Kidney (tissue), 14 donors: ENCODE measurements around the gene OR51A4. TPM values are rescaled to one million over a fixed set of nuclear protein-coding genes. Genes with fewer than 3 reads are reported as not detected.
A peak's percentile ranks its signal among the peaks of the same experiment; 100 is the strongest.

Experiments used
- DNase-seq, 5 donors: peaks; one replicate each; pipeline ENCODE4 v3.0.0-alpha.2; 2013 to 2020
- FAIRE-seq: peaks from 2 replicates; lab custom pipeline; 2012; peaks lifted over from hg19 to GRCh38; lab: Jason Lieb, UNC
- H3K27ac ChIP-seq, 2 donors: one replicate each; pipeline ENCODE4 v1.7.0; 2013; ENCODE audit warnings: low read depth in 2 of 2, low read length in 2 of 2, inconsistent platforms in 1 of 2
- H3K27me3 ChIP-seq: one replicate; pipeline ENCODE4 v1.7.1; 2013; ENCODE audit warnings: low read length, inconsistent platforms; ENCODE audit not compliant: control insufficient read depth, insufficient read depth
- H3K36me3 ChIP-seq, 3 donors: one replicate each; pipeline versions ENCODE4 v1.7.0 to v1.7.1; 2013; ENCODE audit warnings: low read length in 3 of 3, control low read depth in 1 of 3, inconsistent platforms in 1 of 3; ENCODE audit not compliant: insufficient read depth in 3 of 3, control insufficient read depth in 2 of 3
- H3K4me1 ChIP-seq, 3 donors: one replicate each; pipeline versions ENCODE4 v1.7.0 to v1.7.1; 2013; ENCODE audit warnings: low read length in 3 of 3, inconsistent platforms in 1 of 3, low read depth in 1 of 3; ENCODE audit not compliant: control insufficient read depth in 2 of 3, insufficient read depth in 2 of 3
- H3K4me3 ChIP-seq, 3 donors: one replicate each; pipeline versions ENCODE4 v1.7.0 to v1.8.1; 2013; ENCODE audit warnings: low read length in 3 of 3, control low read depth in 1 of 3, inconsistent platforms in 1 of 3
- H3K9ac ChIP-seq, 3 donors: one replicate each; pipeline versions ENCODE4 v1.7.0 to v1.7.1; 2013; ENCODE audit warnings: low read length in 3 of 3, control low read depth in 1 of 3, inconsistent platforms in 1 of 3
- H3K9me3 ChIP-seq, 3 donors: one replicate each; pipeline versions ENCODE4 v1.7.0 to v1.7.1; 2013; ENCODE audit warnings: low read length in 3 of 3, control low read depth in 1 of 3, inconsistent platforms in 1 of 3; ENCODE audit not compliant: control insufficient read depth in 2 of 3, insufficient read depth in 1 of 3
- intact Hi-C: fragments of 100-400 bp; cut with DNase I; formaldehyde crosslinking; loops from one replicate; pipeline ENCODE4 v1.11.1; 2022
- polyA plus RNA-seq: library from polyadenylated mRNA; stranded (reverse); fragments of 350-450 nt; fragmentation: Illumina TruSeq; extraction: RNeasy Lipid Tissue Mini Kit (QIAGEN cat#74804); gene quantifications from one replicate; pipeline ENCODE4 v1.2.3, GENCODE V29; 2014; ENCODE audit warnings: low read depth, low replicate concordance; ENCODE audit not compliant: insufficient read depth
- total RNA-seq: library from RNA; stranded (reverse); fragmentation: NEBNext Ultra II Directional; extraction: Animal tissue kit (Norgen Biotek cat#: 25700); gene quantifications from one replicate; pipeline ENCODE4 v1.2.1, GENCODE V29; 2021
- TF ChIP-seq, protein P1 (sequence below): IDR thresholded peaks from 3 replicates; pipeline ENCODE4 v1.5.1; 2012; ENCODE audit warnings: mild to moderate bottlenecking, moderate library complexity, borderline replicate concordance; ENCODE audit not compliant: insufficient read depth; ENCODE audit errors: extremely low read depth
- donor health status: control.
- donor health status: control.
- donor health status: control.
- donor health status: control.
- donor health status: control.
- donor health status: DM: yes; HTN: yes; CAD: no.
- donor health status: Normal renal cell carcinoma (clear cell type).

Gene OR51A4
- total and polyA plus RNA-seq, 2 donors from 2014 or later, result not detected

DNA sequence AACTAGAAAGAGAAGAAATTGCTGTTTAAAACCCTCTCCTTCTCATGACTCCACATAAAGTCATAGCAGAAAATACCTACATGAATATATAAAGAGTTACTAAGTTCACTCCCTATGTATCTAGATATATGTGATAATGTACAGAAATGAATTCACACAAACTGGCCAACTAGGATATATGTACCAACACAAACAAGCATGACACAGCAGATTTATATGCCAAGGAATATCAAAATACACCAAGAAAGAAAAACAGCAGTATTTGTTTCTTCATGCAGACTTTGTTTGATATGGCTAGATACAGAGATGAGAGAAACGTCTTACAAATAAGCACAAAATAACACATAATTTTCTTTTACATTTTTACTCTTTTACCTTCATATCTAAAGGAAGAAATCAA, 25.1 kb downstream of the OR51A4 start:
- FAIRE-seq (no peak), DNase-seq (no peak)
- Histone ChIP-seq H3K9me3 (no peaks in the 10 kb centered on the region), H3K4me3 (no peak overlapping the region), H3K9ac (no peak overlapping the region), H3K27me3 (no peaks in the 10 kb centered on the region), H3K27ac (no peak overlapping the region), H3K4me1 (no peaks in the 10 kb centered on the region), H3K36me3 (no peaks in the 10 kb centered on the region)
- intact Hi-C loops, result no loop called here
- TF ChIP-seq, protein P1, sequence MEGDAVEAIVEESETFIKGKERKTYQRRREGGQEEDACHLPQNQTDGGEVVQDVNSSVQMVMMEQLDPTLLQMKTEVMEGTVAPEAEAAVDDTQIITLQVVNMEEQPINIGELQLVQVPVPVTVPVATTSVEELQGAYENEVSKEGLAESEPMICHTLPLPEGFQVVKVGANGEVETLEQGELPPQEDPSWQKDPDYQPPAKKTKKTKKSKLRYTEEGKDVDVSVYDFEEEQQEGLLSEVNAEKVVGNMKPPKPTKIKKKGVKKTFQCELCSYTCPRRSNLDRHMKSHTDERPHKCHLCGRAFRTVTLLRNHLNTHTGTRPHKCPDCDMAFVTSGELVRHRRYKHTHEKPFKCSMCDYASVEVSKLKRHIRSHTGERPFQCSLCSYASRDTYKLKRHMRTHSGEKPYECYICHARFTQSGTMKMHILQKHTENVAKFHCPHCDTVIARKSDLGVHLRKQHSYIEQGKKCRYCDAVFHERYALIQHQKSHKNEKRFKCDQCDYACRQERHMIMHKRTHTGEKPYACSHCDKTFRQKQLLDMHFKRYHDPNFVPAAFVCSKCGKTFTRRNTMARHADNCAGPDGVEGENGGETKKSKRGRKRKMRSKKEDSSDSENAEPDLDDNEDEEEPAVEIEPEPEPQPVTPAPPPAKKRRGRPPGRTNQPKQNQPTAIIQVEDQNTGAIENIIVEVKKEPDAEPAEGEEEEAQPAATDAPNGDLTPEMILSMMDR, result no peak

GRCh38 chr11:4921796-4922195, 25.6 kb downstream of the OR51A4 start:
- intact Hi-C loops, result no loop called here
- Histone ChIP-seq H3K27me3 (no peaks in the 10 kb centered on the region), H3K36me3 (no peaks in the 10 kb centered on the region), H3K27ac (no peak overlapping the region), H3K9me3 (no peaks in the 10 kb centered on the region), H3K4me3 (no peak overlapping the region), H3K9ac (no peak overlapping the region), H3K4me1 (no peaks in the 10 kb centered on the region)
- no peak for FAIRE-seq
- no peak for DNase-seq
- TF ChIP-seq, protein P1, result no peak

DNA sequence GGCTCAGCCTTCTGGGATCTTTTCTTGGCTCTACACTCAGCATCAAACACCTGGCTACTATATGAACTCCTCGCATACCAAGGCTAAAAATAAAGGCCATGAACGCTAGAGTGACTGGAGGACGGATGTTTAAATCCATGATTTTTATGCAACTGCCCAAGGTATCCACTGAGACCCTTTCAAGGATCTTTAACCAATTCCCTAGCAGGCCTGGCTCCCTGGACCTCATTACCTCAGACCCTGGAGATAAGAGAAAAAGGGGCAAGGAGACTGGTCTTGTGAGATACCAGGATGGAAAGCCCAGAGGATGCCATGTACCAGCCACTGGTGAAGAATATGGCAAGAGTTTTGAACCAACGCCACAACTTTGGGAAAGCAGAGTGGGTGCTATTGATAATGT, 28.2 kb downstream of the OR51A4 start, which contains the start of gene OR51G2:
TSS of gene OR51G2 (minus strand) at position 101 of the 400 bp plus-strand sequence. CDS start 3,687 bp downstream, outside the sequence.
- DNase-seq (no peak), FAIRE-seq (no peak)
- TF ChIP-seq, protein P1, result no peak
- H3K27ac ChIP-seq, result no peak within 1 kb of the TSS
- no peak within 1 kb of the TSS for H3K4me3 ChIP-seq
- intact Hi-C loops, result no loop called here
- H3K27me3 ChIP-seq, result no peaks in the 10 kb centered on the region
- H3K36me3 ChIP-seq, result no peaks in the 10 kb centered on the region
- no peak within 1 kb of the TSS for H3K9ac ChIP-seq
- H3K4me1 ChIP-seq, result no peaks in the 10 kb centered on the region
- no peaks in the 10 kb centered on the region for H3K9me3 ChIP-seq

DNA sequence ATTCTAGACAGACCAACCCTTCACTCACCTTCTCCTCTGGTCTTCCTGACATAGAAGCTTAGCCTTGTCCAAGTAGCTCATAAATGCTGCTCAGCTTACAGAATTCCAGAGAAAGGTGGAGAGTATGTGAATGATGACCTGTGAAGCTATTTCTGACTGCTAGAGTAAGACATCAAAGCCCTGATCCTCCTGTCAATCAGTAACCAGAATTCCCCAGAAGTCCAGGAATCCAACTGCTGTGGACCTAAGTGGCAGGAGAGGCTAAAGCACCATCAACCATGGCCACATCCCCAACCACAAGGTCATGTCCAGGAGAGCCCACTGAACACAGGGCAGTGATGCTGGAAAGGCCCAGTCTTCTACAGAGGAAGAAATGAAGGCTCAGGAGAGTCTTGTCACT, 30.8 kb downstream of the OR51A4 start:
- H3K4me3 ChIP-seq, result no peak overlapping the region
- intact Hi-C loops, result no loop called here
- no peak for FAIRE-seq
- no peaks in the 10 kb centered on the region for H3K9me3 ChIP-seq
- H3K27me3 ChIP-seq, result no peaks in the 10 kb centered on the region
- TF ChIP-seq, protein P1, result no peak
- peak in 2 of 5 donors; percentile 55 to 64 for DNase-seq
- no peaks in the 10 kb centered on the region for H3K36me3 ChIP-seq
- H3K9ac ChIP-seq, result no peak overlapping the region
- no peak overlapping the region for H3K27ac ChIP-seq
- no peaks in the 10 kb centered on the region for H3K4me1 ChIP-seq
